ENCODE data around the gene ZNF662. TPM values are rescaled to one million over a fixed set of nuclear protein-coding genes. Genes with fewer than 3 reads are reported as not detected.

Gene ZNF662
- total RNA-seq, 1 donor from 2014 or later, result not detected

DNA sequence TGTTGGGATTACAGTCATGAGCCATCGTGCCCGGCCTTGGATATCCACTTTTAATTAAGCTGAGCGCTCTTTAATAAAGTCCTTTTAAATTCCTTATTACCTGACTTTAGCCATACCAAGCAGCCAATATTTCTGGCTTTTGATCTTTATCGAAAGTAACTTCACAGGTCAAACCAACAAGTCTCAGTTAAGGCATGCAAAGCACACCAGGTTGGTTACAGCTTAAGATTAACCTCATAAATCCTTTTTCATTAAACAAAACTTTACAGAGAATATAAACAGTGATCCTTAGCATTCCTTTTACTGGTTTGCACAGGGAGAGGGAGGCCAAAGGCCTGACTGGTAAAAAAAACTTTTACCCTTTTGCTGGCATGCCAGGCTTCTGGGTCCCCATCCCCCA lies 17.7 kb downstream of the ZNF662 start:
- no peaks in the 10 kb centered on the region for H3K36me3 Mint-ChIP-seq (ENCODE audit: low read depth)
- peaks cover 2% of the 10 kb centered on the region for H3K9me3 Mint-ChIP-seq
- TF ChIP-seq, protein P1, sequence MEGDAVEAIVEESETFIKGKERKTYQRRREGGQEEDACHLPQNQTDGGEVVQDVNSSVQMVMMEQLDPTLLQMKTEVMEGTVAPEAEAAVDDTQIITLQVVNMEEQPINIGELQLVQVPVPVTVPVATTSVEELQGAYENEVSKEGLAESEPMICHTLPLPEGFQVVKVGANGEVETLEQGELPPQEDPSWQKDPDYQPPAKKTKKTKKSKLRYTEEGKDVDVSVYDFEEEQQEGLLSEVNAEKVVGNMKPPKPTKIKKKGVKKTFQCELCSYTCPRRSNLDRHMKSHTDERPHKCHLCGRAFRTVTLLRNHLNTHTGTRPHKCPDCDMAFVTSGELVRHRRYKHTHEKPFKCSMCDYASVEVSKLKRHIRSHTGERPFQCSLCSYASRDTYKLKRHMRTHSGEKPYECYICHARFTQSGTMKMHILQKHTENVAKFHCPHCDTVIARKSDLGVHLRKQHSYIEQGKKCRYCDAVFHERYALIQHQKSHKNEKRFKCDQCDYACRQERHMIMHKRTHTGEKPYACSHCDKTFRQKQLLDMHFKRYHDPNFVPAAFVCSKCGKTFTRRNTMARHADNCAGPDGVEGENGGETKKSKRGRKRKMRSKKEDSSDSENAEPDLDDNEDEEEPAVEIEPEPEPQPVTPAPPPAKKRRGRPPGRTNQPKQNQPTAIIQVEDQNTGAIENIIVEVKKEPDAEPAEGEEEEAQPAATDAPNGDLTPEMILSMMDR (conservative IDR thresholded peaks at IDR 0.05), result no peak

DNA sequence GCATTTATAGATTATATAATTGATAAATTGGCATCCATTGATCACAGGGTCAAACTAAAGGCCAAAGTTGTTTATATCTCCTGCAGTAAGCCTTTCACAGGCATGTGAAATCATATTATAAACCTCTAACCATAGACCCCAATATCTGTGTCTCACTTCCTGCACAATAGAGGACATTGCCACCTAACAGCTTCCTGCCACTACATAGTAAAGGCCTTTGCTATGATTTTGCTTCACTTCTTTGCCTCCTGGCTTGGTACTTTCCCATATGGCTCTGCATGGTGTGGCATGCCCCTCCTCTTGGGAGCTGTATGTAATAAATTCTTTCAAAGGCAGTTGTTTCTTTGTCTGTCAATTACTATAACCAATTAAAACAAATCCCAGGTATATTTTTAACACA lies 20.4 kb downstream of the ZNF662 start:
- Mint-ChIP-seq H3K36me3 (ENCODE audit: low read depth) (no peaks in the 10 kb centered on the region), H3K4me1 (no peaks in the 10 kb centered on the region), H3K4me3 (no peak overlapping the region), H3K9me3 (peaks cover 2% of the 10 kb centered on the region), H3K27ac (ENCODE audit: unreplicated experiment) (no peak overlapping the region), H3K27me3 (ENCODE audit: low read depth) (peaks cover 9% of the 10 kb centered on the region)
- DNase-seq (ENCODE audit: low read depth, low spot score), result no peak
- TF ChIP-seq, protein P1 (conservative IDR thresholded peaks at IDR 0.05), result no peak

More for the DNA sequence above, 17.7 kb downstream of the ZNF662 start:
- peaks cover 4% of the 10 kb centered on the region for H3K27me3 Mint-ChIP-seq (ENCODE audit: low read depth)
- DNase-seq (ENCODE audit: low read depth, low spot score), result no peak
- H3K4me3 Mint-ChIP-seq, result no peak overlapping the region
- H3K4me1 Mint-ChIP-seq, result no peaks in the 10 kb centered on the region
- H3K27ac Mint-ChIP-seq (ENCODE audit: unreplicated experiment), result no peak overlapping the region

DNA sequence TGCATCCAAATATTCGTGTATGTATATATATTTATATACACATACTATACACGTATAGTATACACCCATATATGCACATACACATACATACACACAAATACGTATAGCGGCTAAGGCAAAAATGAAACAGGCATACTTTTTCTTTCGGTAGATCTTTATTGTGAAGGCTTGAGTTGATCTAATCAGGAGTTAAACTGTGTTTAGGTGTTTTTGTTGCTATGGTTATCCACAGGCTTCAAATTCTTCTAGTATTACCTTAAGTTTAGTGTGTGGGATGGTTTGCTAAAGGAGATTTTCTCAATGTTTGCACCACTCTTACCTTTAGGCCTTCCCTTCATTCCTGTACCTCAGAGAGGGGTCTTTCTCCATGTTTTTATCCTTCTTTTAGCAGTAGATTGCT lies 28.2 kb downstream of the ZNF662 start:
- no peak for DNase-seq (ENCODE audit: low read depth, low spot score)

DNA sequence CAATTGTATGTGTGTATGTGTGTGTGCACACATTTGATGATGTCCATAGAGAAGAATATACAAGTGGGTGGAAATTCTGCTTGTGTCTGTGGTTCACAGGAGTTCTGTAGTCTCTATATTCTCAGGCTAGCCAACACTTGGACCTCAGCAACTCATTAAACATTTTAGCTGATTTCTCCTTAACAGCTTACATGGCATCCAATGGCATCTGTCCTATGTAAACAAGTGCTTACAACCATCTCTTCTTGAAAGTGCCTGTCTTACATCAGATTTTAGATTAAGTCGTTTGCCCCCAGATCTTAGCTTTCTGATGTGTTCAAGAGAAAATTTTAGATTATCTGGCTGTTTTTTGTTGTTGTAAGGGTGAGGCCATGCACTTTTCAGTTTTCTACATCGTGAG lies 29.0 kb downstream of the ZNF662 start:
- no peaks in the 10 kb centered on the region for H3K9me3 Mint-ChIP-seq
- no peak overlapping the region for H3K27ac Mint-ChIP-seq (ENCODE audit: unreplicated experiment)
- no peaks in the 10 kb centered on the region for H3K4me1 Mint-ChIP-seq

More for the DNA sequence above, 28.2 kb downstream of the ZNF662 start:
- Mint-ChIP-seq H3K27ac (ENCODE audit: unreplicated experiment) (no peak overlapping the region), H3K4me3 (no peak overlapping the region), H3K27me3 (ENCODE audit: low read depth) (peaks cover 5% of the 10 kb centered on the region), H3K4me1 (no peaks in the 10 kb centered on the region), H3K36me3 (ENCODE audit: low read depth) (no peaks in the 10 kb centered on the region), H3K9me3 (no peaks in the 10 kb centered on the region)
- TF ChIP-seq, protein P1 (conservative IDR thresholded peaks at IDR 0.05), result no peak

DNA sequence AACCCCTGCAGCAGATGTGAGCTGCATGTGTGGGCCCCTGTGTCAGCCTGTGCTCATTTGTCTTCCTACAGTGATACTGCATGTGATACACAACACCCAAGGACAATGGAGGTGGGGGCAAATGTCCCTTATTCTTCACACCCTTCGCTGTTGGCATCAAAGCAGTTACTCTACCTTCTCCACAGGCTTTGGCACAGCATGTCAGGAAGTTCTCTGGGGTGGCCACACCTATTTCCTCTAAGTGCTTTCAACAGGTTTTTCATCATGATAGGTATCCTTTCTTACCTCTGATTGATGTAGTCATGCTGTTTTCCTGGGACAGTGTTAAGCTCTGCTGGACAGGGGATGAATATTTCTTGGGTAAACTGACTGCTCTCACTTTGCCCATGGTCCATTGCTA lies 29.5 kb downstream of the ZNF662 start:
- no peak overlapping the region for H3K4me3 Mint-ChIP-seq
- no peak for DNase-seq (ENCODE audit: low read depth, low spot score)
- H3K4me1 Mint-ChIP-seq, result no peaks in the 10 kb centered on the region
- no peak overlapping the region for H3K27ac Mint-ChIP-seq (ENCODE audit: unreplicated experiment)
- H3K9me3 Mint-ChIP-seq, result no peaks in the 10 kb centered on the region
- TF ChIP-seq, protein P1 (conservative IDR thresholded peaks at IDR 0.05), result no peak
- H3K27me3 Mint-ChIP-seq (ENCODE audit: low read depth), result peaks cover 4% of the 10 kb centered on the region
- no peaks in the 10 kb centered on the region for H3K36me3 Mint-ChIP-seq (ENCODE audit: low read depth)

More for the DNA sequence above, 29.0 kb downstream of the ZNF662 start:
- Mint-ChIP-seq H3K4me3 (no peak overlapping the region), H3K36me3 (ENCODE audit: low read depth) (no peaks in the 10 kb centered on the region), H3K27me3 (ENCODE audit: low read depth) (peaks cover 4% of the 10 kb centered on the region)
- TF ChIP-seq, protein P1 (conservative IDR thresholded peaks at IDR 0.05), result no peak
- no peak for DNase-seq (ENCODE audit: low read depth, low spot score)
